ENCODE data around the gene GPR65.

- TF ChIP-seq CTCF (conservative IDR thresholded peaks at IDR 0.05) (no peak), EZH2 (IDR thresholded peaks at IDR 0.05; ENCODE audit: low read depth) (no peak)
Measured at GRCh38 chr14:87998482-87998881, 6.5 kb upstream of the GPR65 start.

All from PC-9 (cell line).